ENCODE measurements around the gene PLPPR1. TPM values are rescaled to one million over a fixed set of nuclear protein-coding genes. Genes with fewer than 3 reads are reported as not detected.
"Not testable (repeated sequence)": the region's sequence is repeated elsewhere in the genome, so short reads cannot be mapped to it uniquely, and the experiment has no call there.

PLPPR1 gene
- total and polyA plus RNA-seq, 12 donors = 0.08 to 19.7 (median 0.20) TPM; not detected in 7

- Histone ChIP-seq H3K27me3 (no peaks in the 10 kb centered on the region), H3K4me1 (replicated peaks in 1 of 2) (no peaks in the 10 kb centered on the region), H3K36me3 (replicated peaks in 1 of 2) (no peaks in the 10 kb centered on the region), H3K4me3 (no peak overlapping the region), H3K27ac (no peak overlapping the region), H3K9me3 (replicated peaks in 1 of 3) (no peaks in the 10 kb centered on the region)
- DNase-seq = no peak
- WGBS, 4 donors = 76 to 88% (median 84%) methylated on average over 6 of the region's 6 CpGs
- intact Hi-C loops (cut with DNase I) = no loop called here
- TF ChIP-seq POLR2A (IDR thresholded peaks at IDR 0.05) = no peak
- no peak for TF ChIP-seq CTCF (IDR thresholded peaks at IDR 0.05)
Observed at GRCh38 chr9:101275769-101276250, 247.3 kb downstream of the PLPPR1 start.

- H3K4me1 ChIP-seq (replicated peaks in 1 of 2); DNase-seq; H3K4me3 ChIP-seq; H3K36me3 ChIP-seq (replicated peaks in 1 of 2); H3K27ac ChIP-seq; H3K27me3 ChIP-seq; H3K9me3 ChIP-seq (replicated peaks in 1 of 3); intact Hi-C loops (cut with DNase I): not testable (repeated sequence)
- WGBS, 4 donors = 66 to 86% (median 84%) methylated on average over 9 to 12 of the region's 12 CpGs
Observed at GRCh38 chr9:101291043-101291442, 262.5 kb downstream of the PLPPR1 start.

- Histone ChIP-seq H3K4me1 (replicated peaks in 1 of 2) (no peaks in the 10 kb centered on the region), H3K4me3 (no peak overlapping the region), H3K27ac (no peak overlapping the region), H3K27me3 (no peaks in the 10 kb centered on the region), H3K36me3 (replicated peaks in 1 of 2) (no peaks in the 10 kb centered on the region), H3K9me3 (replicated peaks in 1 of 3) (no peaks in the 10 kb centered on the region)
- intact Hi-C loops (cut with DNase I) = no loop called here
- no peak for TF ChIP-seq CTCF (IDR thresholded peaks at IDR 0.05)
- no peak for TF ChIP-seq POLR2A (IDR thresholded peaks at IDR 0.05)
- no peak for DNase-seq
Observed at GRCh38 chr9:101299901-101300300, 271.4 kb downstream of the PLPPR1 start.

- H3K4me1 ChIP-seq (replicated peaks in 1 of 2) = no peaks in the 10 kb centered on the region
- no peaks in the 10 kb centered on the region for H3K36me3 ChIP-seq (replicated peaks in 1 of 2)
- intact Hi-C loops (cut with DNase I) = no loop called here
- H3K4me3 ChIP-seq = no peak overlapping the region
- WGBS, 4 donors = 62 to 70% (median 65%) methylated on average over 3 of the region's 3 CpGs
- no peak for TF ChIP-seq POLR2A (IDR thresholded peaks at IDR 0.05)
- TF ChIP-seq CTCF (IDR thresholded peaks at IDR 0.05) = no peak
- H3K27me3 ChIP-seq = no peaks in the 10 kb centered on the region
- no peaks in the 10 kb centered on the region for H3K9me3 ChIP-seq (replicated peaks in 1 of 3)
- H3K27ac ChIP-seq = no peak overlapping the region
- DNase-seq = peak in 4 of 7 donors; percentile 25 to 62 (median 36)
Observed at GRCh38 chr9:101307051-101307450, 278.5 kb downstream of the PLPPR1 start.

- TF ChIP-seq CTCF (IDR thresholded peaks at IDR 0.05) (no peak), POLR2A (IDR thresholded peaks at IDR 0.05) (no peak)
- no peak overlapping the region for H3K27ac ChIP-seq
- no peaks in the 10 kb centered on the region for H3K27me3 ChIP-seq
- no peaks in the 10 kb centered on the region for H3K9me3 ChIP-seq (replicated peaks in 1 of 3)
- 50 to 63% (median 55%) methylated on average over 3 of the region's 3 CpGs for WGBS, 4 donors
- intact Hi-C loops (cut with DNase I) = no loop called here
- no peaks in the 10 kb centered on the region for H3K36me3 ChIP-seq (replicated peaks in 1 of 2)
- DNase-seq = no peak
- H3K4me1 ChIP-seq (replicated peaks in 1 of 2) = no peaks in the 10 kb centered on the region
- no peak overlapping the region for H3K4me3 ChIP-seq
Observed at GRCh38 chr9:101307524-101308213, 279.1 kb downstream of the PLPPR1 start.
